Limb (tissue), 2 donors: Measurements from ENCODE around the gene PRKCZ.

Experiments used
- DNase-seq, 2 donors: peaks; one replicate each; pipeline ENCODE4 v3.0.0-alpha.2; 2016; ENCODE audit errors: extremely low spot score in 2 of 2

Gene PRKCZ

DNA sequence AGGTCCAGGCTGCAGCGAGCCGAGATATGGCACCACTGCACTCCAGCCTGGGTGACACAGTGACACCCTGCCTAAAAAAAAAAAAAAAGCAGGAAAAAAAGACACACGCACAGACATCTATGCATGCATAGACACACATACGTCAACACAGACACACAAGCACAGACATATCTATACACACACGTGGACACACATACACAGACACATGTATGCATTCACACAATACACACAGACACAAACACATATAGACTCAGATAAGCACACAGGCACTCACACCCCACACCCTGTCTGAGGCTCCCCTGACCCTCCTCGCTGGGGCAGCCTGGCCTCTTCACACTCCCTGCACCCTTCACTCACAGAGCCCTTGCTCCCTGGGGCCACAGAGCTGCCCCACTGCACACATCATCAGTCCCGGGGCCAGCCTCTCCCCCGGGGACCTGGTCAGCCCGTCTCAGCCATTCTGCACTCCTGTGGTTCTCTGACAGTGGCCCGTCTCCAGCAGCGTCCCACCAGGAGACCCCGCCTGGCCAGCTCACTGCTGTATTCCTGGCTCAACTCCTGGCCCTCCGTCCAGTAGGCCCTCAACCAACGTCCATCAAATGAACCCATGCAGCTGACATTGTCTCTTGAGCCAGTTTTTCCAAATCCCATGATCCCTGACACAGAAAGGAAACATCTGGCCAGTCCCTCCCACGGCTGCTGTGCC, 4.6 kb upstream of the PRKCZ start:
- no peak for DNase-seq

GRCh38 chr1:2046174-2046917, 3.9 kb upstream of the PRKCZ start:
- DNase-seq: peak in 1 of 2 donors; percentile 62

GRCh38 chr1:2046953-2047748, 3.1 kb upstream of the PRKCZ start:
- DNase-seq: no peak

GRCh38 chr1:2047749-2048729, 2.2 kb upstream of the PRKCZ start:
- DNase-seq: no peak

- DNase-seq: no peak
Observed at GRCh38 chr1:2049225-2049717, 940 bp upstream of the PRKCZ start.

- DNase-seq: no peak
Observed at GRCh38 chr1:2050461-2050792, 216 bp downstream of the PRKCZ start.

DNA sequence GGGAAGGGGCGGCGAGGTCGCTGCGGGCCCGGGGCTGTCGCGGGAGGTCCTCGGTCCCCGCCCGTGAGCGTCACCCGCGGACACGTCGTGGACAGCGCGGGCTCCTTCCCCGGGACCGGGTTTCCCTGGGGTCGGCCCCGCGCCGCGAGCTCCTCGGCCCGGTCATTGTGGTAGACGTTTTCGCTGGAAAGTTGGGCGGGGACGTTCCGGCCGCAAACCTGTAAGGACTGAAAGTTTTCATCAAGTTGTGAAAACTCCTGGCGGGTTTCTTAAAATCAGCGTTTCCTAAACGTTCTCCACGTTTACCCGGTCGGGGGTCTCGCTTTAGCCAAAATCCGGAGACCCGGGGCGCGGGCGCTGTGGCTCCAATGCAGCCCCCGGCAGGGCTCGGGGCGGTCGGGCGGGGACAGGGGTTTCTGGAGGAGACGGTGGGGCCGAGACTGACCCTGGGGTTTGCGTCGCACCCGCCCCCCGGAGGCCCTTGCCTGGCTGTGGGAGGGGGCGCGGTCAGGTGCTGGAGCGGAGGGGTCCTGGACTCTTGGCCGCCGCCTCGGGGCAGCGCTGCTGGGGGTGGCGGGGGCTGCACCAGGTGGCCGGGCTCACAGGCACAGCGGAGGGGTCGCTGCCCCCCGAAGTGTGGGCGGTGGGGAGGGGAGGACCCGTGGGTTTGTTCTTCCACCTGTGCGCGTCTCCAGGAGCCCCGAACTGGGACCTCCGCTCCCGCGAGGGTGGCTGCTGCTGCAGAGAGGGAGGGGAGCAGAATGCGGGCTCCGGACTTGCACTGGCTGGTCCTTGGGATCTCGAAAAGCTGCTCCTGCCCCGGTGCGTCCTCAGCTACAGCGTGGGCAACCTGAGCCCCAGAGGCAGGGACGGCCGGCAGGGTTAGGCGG, 827 bp downstream of the PRKCZ start:
- no peak for DNase-seq

- no peak for DNase-seq
Observed at GRCh38 chr1:2052054-2052679, 2.0 kb downstream of the PRKCZ start.

GRCh38 chr1:2052756-2053155, 2.5 kb downstream of the PRKCZ start:
- no peak for DNase-seq

DNA sequence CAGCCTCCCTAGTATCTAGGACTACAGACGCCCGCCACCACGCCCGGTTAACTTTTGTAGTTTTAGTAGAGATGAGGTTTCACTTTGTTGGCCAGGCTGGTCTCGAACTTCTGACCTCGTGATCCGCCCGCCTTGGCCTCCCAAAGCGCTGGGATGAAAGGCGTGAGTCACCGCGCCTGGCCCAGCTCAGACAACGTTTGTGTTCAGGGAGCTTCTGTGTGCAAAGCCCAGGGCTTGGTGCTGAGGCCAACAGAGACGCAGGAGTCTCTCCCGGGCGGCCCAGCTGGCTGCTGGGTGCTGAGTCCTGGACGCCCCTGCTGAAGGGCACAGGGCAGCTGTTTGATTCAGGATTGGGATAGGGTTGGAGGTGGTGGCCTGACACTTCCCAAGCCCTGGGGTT, 3.0 kb downstream of the PRKCZ start:
- DNase-seq: no peak

DNA sequence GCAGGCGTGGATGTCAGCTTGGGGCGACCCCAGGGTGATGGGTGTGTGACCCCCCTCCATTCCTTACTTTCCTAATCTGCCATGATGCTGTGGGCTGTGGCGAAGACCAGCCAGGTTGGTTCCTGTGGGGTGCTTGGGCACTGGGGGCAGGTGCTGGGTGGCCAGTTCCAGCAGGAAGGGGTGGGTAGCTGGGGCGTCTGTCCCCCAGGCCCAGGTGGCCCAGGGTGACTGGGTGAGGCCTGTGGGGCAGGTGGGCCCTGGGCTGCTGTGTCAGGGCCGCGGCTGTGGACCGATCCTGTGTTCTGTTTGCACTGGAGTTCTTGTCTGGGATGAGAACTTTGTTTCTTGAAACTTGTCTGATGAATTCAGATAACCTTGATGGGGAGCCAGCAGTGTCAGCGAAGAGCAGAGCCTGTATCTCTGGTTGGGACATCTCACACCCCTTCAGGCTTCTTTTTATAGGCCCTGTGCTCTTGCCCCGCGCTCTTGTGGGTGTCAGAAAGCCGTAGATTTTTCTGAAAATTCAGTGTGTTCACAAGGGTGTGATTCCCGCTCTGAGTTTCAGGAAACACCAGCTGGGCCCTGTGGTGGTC, 3.7 kb downstream of the PRKCZ start:
- no peak for DNase-seq

GRCh38 chr1:2054560-2054959, 4.3 kb downstream of the PRKCZ start:
- DNase-seq: no peak

- DNase-seq: no peak
Observed at GRCh38 chr1:2055911-2056575, 5.8 kb downstream of the PRKCZ start.

GRCh38 chr1:2056955-2057590, 6.9 kb downstream of the PRKCZ start:
- no peak for DNase-seq

DNA sequence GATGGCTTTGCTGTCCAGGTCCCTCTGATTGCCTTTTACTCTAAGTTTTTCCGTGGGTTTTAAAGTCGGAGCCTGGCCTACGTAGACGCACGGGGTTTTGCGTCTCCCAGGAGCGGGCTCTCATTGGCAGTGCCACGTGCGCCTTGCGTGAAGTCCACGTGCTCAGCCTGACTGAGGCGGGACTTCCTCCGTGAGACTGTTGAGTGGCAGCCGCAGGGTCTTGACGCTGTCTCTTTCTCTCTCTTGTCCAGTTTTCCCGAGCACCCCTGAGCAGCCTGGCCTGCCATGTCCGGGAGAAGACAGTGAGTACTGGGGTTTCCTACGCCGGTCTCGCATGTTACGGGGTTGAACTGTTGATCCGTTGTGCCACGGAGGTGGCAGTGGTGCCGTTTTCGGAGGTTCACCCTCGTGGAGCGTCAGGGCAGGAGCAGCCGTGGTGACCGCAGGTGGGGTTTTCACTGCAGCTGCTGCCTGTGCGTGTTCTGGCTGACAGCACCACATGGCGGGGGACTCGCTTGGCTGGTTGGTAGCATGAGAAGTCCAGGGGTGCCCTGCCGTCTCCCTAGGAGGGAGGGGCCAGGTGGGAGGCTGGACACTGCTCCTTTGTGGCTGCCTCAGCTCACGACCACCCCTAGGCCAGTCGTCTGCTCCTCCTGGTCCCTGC, 9.2 kb downstream of the PRKCZ start:
- no peak for DNase-seq

- DNase-seq: no peak
Observed at GRCh38 chr1:2060072-2060471, 9.9 kb downstream of the PRKCZ start.

GRCh38 chr1:2060535-2060934, 10.3 kb downstream of the PRKCZ start:
- DNase-seq: no peak
